Renal cortical epithelial cell (primary cell): ENCODE measurements around the gene NISCH. TPM values are rescaled to one million over a fixed set of nuclear protein-coding genes. Genes with fewer than 3 reads are reported as not detected.

Experiments used
- DNase-seq: peaks from one replicate; pipeline ENCODE4 v3.0.0-alpha.2; 2011; ENCODE audit warnings: low read depth
- total RNA-seq: library from RNA; depleted of rRNA; stranded (reverse); fragments of >200 nt; gene quantifications from 2 replicates; pipeline ENCODE4 v1.2.3, GENCODE V29; 2014

The NISCH gene
- total RNA-seq = 40.8 and 111 TPM in 2 replicates

- DNase-seq = peak; percentile 29
These were observed at the start of gene NISCH for GRCh38 chr3:52455283-52456168. NISCH (plus strand) TSS chr3:52455604; CDS start chr3:52455642, 38 bp downstream.

- no peak for DNase-seq
These were observed 49.2 kb upstream of the NISCH start for GRCh38 chr3:52406231-52406661.

GRCh38 chr3:52406791-52407510, 48.5 kb upstream of the NISCH start:
- no peak for DNase-seq

- DNase-seq = no peak
These were observed 47.6 kb upstream of the NISCH start for GRCh38 chr3:52407779-52408178.

GRCh38 chr3:52408466-52408865, 46.9 kb upstream of the NISCH start:
- DNase-seq = no peak

GRCh38 chr3:52415800-52416199, 39.6 kb upstream of the NISCH start:
- peak; percentile 17 for DNase-seq

- DNase-seq = no peak
These were observed 35.0 kb upstream of the NISCH start for GRCh38 chr3:52420388-52420787.

GRCh38 chr3:52422669-52423068, 32.7 kb upstream of the NISCH start:
- no peak for DNase-seq

GRCh38 chr3:52423173-52423572, 32.2 kb upstream of the NISCH start:
- no peak for DNase-seq

- DNase-seq = peak; percentile 71
These were observed 27.0 kb upstream of the NISCH start for GRCh38 chr3:52428151-52429005.

GRCh38 chr3:52429031-52429430, 26.4 kb upstream of the NISCH start:
- DNase-seq = no peak

- no peak for DNase-seq
These were observed 25.5 kb upstream of the NISCH start for GRCh38 chr3:52429779-52430415.

GRCh38 chr3:52430416-52430810, 25.0 kb upstream of the NISCH start:
- no peak for DNase-seq

- no peak for DNase-seq
These were observed 23.8 kb upstream of the NISCH start for GRCh38 chr3:52431459-52432223.

- DNase-seq = no peak
These were observed 23.2 kb upstream of the NISCH start for GRCh38 chr3:52432225-52432624.

- no peak for DNase-seq
These were observed 22.7 kb upstream of the NISCH start for GRCh38 chr3:52432691-52433141.

- no peak for DNase-seq
These were observed 21.9 kb upstream of the NISCH start for GRCh38 chr3:52433328-52433995.

- no peak for DNase-seq
These were observed 21.4 kb upstream of the NISCH start for GRCh38 chr3:52433996-52434479.

- DNase-seq = no peak
These were observed 20.8 kb upstream of the NISCH start for GRCh38 chr3:52434491-52435115.
